ENCODE data around the gene SIRPD.
A peak's percentile ranks its signal among the peaks of the same experiment; 100 is the strongest.
"Not testable (repeated sequence)": the region's sequence is repeated elsewhere in the genome, so short reads cannot be mapped to it uniquely, and the experiment has no call there.

Gene SIRPD

GRCh38 chr20:1557605-1558004 lies at the start of gene SIRPD:
Gene SIRPD (minus strand): TSS chr20:1557705. CDS start chr20:1557653, 52 bp downstream.
- Histone ChIP-seq H3K27ac (no peak within 1 kb of the TSS), H3K4me3 (no peak within 1 kb of the TSS)

GRCh38 chr20:1600736-1601135 lies 43.2 kb upstream of the SIRPD start:
- no peak overlapping the region for H3K4me3 ChIP-seq
- H3K27ac ChIP-seq: no peak overlapping the region

- no peak overlapping the region for H3K27ac ChIP-seq
Measured at GRCh38 chr20:1595333-1595732, 37.8 kb upstream of the SIRPD start.

GRCh38 chr20:1588533-1589460 lies 31.3 kb upstream of the SIRPD start:
- Histone ChIP-seq H3K4me3 (no peak overlapping the region), H3K27ac (peak overlapping the region in 5 of 21 experiments; percentile 61 to 87 (median 67))

More at GRCh38 chr20:1595333-1595732, 37.8 kb upstream of the SIRPD start:
- no peak overlapping the region for H3K4me3 ChIP-seq

- H3K27ac ChIP-seq: peak overlapping the region in 5 of 21 experiments; percentile 61 to 87 (median 67)
- H3K4me3 ChIP-seq: no peak overlapping the region
Measured at GRCh38 chr20:1587781-1588532, 30.5 kb upstream of the SIRPD start.

- Histone ChIP-seq H3K27ac (no peak overlapping the region), H3K4me3 (no peak overlapping the region)
Measured at GRCh38 chr20:1579488-1579887, 22.0 kb upstream of the SIRPD start.

- no peak overlapping the region for H3K4me3 ChIP-seq
- no peak overlapping the region for H3K27ac ChIP-seq
Measured at GRCh38 chr20:1577906-1578305, 20.4 kb upstream of the SIRPD start.

GRCh38 chr20:1577313-1577712 lies 19.8 kb upstream of the SIRPD start:
- not testable (repeated sequence) for H3K27ac ChIP-seq, H3K4me3 ChIP-seq

GRCh38 chr20:1576641-1577040 lies 19.1 kb upstream of the SIRPD start:
- H3K27ac ChIP-seq: no peak overlapping the region
- no peak overlapping the region for H3K4me3 ChIP-seq

- H3K4me3 ChIP-seq, H3K27ac ChIP-seq: not testable (repeated sequence)
Measured at GRCh38 chr20:1576003-1576402, 18.5 kb upstream of the SIRPD start.

GRCh38 chr20:1571583-1571982 lies 14.1 kb upstream of the SIRPD start:
- H3K4me3 ChIP-seq, H3K27ac ChIP-seq: not testable (repeated sequence)

GRCh38 chr20:1569415-1569881 lies 11.9 kb upstream of the SIRPD start:
- Histone ChIP-seq H3K4me3 (no peak overlapping the region), H3K27ac (no peak overlapping the region)

- Histone ChIP-seq H3K4me3 (no peak overlapping the region), H3K27ac (peak overlapping the region in 1 of 21 experiments; percentile 4)
Measured at GRCh38 chr20:1568163-1568490, 10.6 kb upstream of the SIRPD start.

GRCh38 chr20:1567392-1568162 lies 10.1 kb upstream of the SIRPD start:
- H3K27ac ChIP-seq: peak overlapping the region in 1 of 21 experiments; percentile 4
- H3K4me3 ChIP-seq: no peak overlapping the region

- H3K27ac ChIP-seq: no peak overlapping the region
Measured at GRCh38 chr20:1566701-1567100, 9.2 kb upstream of the SIRPD start.

GRCh38 chr20:1565461-1565860 lies 8.0 kb upstream of the SIRPD start:
- Histone ChIP-seq H3K4me3 (no peak overlapping the region), H3K27ac (no peak overlapping the region)

More at GRCh38 chr20:1566701-1567100, 9.2 kb upstream of the SIRPD start:
- no peak overlapping the region for H3K4me3 ChIP-seq

- no peak overlapping the region for H3K4me3 ChIP-seq
- H3K27ac ChIP-seq: no peak overlapping the region
Measured at GRCh38 chr20:1563598-1563997, 6.1 kb upstream of the SIRPD start.

- no peak overlapping the region for H3K4me3 ChIP-seq
- no peak overlapping the region for H3K27ac ChIP-seq
Measured at GRCh38 chr20:1562622-1563021, 5.1 kb upstream of the SIRPD start.

- H3K27ac ChIP-seq: no peak overlapping the region
- no peak overlapping the region for H3K4me3 ChIP-seq
Measured at GRCh38 chr20:1561350-1561749, 3.8 kb upstream of the SIRPD start.

GRCh38 chr20:1555952-1556351 lies 1.6 kb downstream of the SIRPD start:
- no peak overlapping the region for H3K27ac ChIP-seq
- no peak overlapping the region for H3K4me3 ChIP-seq

Measured in skin epidermis (tissue), 12 donors.